ENCODE measurements around the gene EHHADH. TPM values are rescaled to one million over a fixed set of nuclear protein-coding genes. Genes with fewer than 3 reads are reported as not detected.

Gene EHHADH
- total RNA-seq, 1 donor: 4.3 TPM

GRCh38 chr3:185157347-185157746 is 96.5 kb downstream of the EHHADH start:
- no peak overlapping the region for H3K4me3 ChIP-seq (ENCODE audit: low read depth, low read length)
- no peak for TF ChIP-seq CTCF (IDR thresholded peaks at IDR 0.05; ENCODE audit: insufficient read depth, low read length)
- DNase-seq (ENCODE audit: low read depth): no peak

DNA sequence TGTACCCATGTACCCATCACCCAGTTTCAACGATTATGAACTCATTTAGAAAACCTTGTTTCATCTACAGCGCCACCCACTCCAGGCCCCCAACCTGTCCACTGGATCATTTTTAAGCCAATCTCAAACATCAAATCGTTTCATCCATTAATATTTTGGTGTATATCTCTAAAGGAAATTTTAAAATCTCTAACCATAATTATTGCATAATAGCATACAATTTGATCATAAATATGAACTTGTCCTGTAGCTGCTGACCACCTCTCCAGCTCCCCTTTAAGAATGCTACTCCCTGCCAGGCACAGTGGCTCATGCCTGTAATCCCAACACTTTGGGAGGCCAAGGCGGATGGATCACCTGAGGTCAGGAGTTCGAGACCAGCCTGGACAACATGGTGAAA is 98.2 kb downstream of the EHHADH start:
- no peak for TF ChIP-seq CTCF (IDR thresholded peaks at IDR 0.05; ENCODE audit: insufficient read depth, low read length)

DNA sequence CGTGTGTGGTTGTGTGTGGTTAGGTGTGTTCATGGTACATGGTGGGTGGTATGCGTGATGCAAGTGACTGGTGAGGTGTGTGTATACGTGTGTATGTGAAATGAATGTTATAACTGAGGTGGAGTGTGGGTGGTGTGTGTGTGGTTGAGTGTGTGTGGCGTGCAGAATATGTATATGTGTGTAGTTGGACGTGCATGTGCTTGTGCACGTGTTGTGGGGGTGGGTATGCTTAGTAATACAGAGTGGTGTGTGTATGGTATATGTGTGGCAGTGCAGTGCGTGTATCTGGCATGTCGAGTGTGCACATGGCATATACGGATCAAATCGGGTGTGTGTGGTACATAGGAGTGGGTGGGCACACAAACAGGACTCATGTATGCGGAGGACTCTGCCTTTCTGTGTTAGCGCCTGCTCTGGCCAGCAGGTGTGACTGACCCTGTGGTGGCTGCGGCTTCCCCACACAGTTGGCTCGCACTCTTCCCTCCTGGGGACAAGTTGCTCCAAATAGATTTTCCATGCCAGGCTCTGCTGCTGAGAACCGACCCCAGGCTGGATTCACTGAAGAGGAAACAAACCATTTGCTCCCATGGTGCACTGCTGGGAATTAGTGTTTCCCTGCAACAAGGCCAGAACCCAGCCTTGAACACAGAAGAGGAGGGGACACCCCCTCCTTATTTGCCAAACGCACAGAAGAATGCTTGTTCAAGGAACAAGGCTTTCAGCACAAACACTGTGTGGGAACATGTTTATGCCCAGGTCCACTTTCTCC is 99.8 kb downstream of the EHHADH start:
- no peak for DNase-seq (ENCODE audit: low read depth)
- no peak overlapping the region for H3K4me3 ChIP-seq (ENCODE audit: low read depth, low read length)
- no peak for TF ChIP-seq CTCF (IDR thresholded peaks at IDR 0.05; ENCODE audit: insufficient read depth, low read length)

More for the DNA sequence above, 98.2 kb downstream of the EHHADH start:
- no peak overlapping the region for H3K4me3 ChIP-seq (ENCODE audit: low read depth, low read length)
- DNase-seq (ENCODE audit: low read depth): no peak

DNA sequence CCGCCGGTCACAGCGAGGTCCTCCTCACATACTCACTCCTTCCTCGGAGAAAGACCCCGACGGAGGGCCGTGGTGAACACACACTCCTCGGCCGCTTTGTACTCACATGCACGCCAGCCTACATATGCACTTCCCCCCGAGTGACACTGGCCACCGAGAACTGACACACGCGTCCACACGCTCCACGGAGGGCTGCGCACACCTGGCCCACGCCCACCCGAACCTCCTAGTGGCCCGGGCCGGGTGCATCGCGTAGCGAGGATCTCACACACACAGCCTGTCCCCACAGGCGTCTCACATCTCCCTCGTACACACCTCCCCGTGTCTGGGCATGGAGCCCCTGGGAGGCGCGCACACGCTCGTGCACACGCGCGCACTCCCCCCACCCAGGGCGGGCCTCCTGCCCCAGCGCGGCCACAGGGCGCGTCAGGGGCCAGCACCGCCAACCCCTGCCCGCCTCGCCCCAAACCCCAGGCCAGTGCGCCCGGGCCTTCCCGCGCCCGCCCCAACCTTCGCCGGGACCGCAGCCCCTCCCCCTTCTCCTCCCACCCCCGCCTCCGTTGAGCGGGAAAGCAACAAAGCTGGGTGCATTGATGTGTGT is 100.6 kb downstream of the EHHADH start:
- H3K4me3 ChIP-seq (ENCODE audit: low read depth, low read length): peak overlapping the region; percentile 55
- DNase-seq (ENCODE audit: low read depth): no peak
- no peak for TF ChIP-seq CTCF (IDR thresholded peaks at IDR 0.05; ENCODE audit: insufficient read depth, low read length)

GRCh38 chr3:185152410-185153170 is 101.3 kb downstream of the EHHADH start, which contains the start of gene C3orf70:
TSS of gene C3orf70 (minus strand) at chr3:185153060. CDS start at chr3:185152823, 237 bp downstream.
- peak; percentile 25 for DNase-seq (ENCODE audit: low read depth)
- TF ChIP-seq CTCF (IDR thresholded peaks at IDR 0.05; ENCODE audit: insufficient read depth, low read length): no peak
- peak within 1 kb of the TSS; percentile 55 for H3K4me3 ChIP-seq (ENCODE audit: low read depth, low read length)

- no peak for TF ChIP-seq CTCF (IDR thresholded peaks at IDR 0.05; ENCODE audit: insufficient read depth, low read length)
- no peak for DNase-seq (ENCODE audit: low read depth)
- no peak overlapping the region for H3K4me3 ChIP-seq (ENCODE audit: low read depth, low read length)
Measured at GRCh38 chr3:185151964-185152409, 101.9 kb downstream of the EHHADH start.
